Ovary (tissue), 9 donors: ENCODE results near the gene CIDEC. TPM values are rescaled to one million over a fixed set of nuclear protein-coding genes. Genes with fewer than 3 reads are reported as not detected.

ENCODE experiments used
- DNase-seq, 5 donors: peaks; one replicate each; pipeline ENCODE4 v3.0.0-alpha.2; 2019 to 2020
- H3K27ac ChIP-seq, 2 donors: fragments of 200-600 bp; one replicate each; pipeline versions ENCODE4 v1.5.1 to v1.8.0; 2019 to 2022
- H3K27me3 ChIP-seq: fragments of 200-600 bp; one replicate; pipeline ENCODE4 v1.8.0; 2022
- H3K36me3 ChIP-seq: fragments of 200-600 bp; sonication (generic); one replicate; pipeline ENCODE4 v1.5.1; 2019
- H3K4me1 ChIP-seq: one replicate; pipeline ENCODE4 v1.8.1; 2013; ENCODE audit warnings: mild to moderate bottlenecking, moderate library complexity; ENCODE audit not compliant: insufficient read depth
- H3K4me3 ChIP-seq: fragments of 200-600 bp; sonication (generic); one replicate; pipeline ENCODE4 v1.5.1; 2017
- H3K9me3 ChIP-seq, 2 donors: fragments of 200-600 bp in 1 of 2; sonication (generic) in 1 of 2; one replicate each; pipeline versions ENCODE4 v1.5.1 to v1.8.1; 2013 to 2019; ENCODE audit warnings: mild to moderate bottlenecking in 1 of 2, moderate library complexity in 1 of 2
- EP300 ChIP-seq: sonication (generic); formaldehyde crosslinking; IDR thresholded peaks from one replicate; pipeline ENCODE4 v1.6.1; 2017; ENCODE audit warnings: antibody characterized with exemption
- POLR2A ChIP-seq: fragments of 450-650 bp; IDR thresholded peaks from one replicate; pipeline ENCODE4 v1.6.1; 2017; ENCODE audit warnings: antibody characterized with exemption, mild to moderate bottlenecking, moderate library complexity
- WGBS, 3 donors: extraction: QIAGEN DNeasy Blood & Tissue Kit in 1 of 3; methylation state at CpG; one replicate each; pipeline versions ENCODE4 v1.1.5 to v1.1.7; 2013 to 2017; 5-methylcytosine and 5-hydroxymethylcytosine counted together
- intact Hi-C, 4 donors: fragments of 100-400 bp; cut with DNase I; formaldehyde crosslinking; loops; one replicate each; pipeline versions ENCODE4 v1.11.0 to v1.15.1; 2022 to 2023
- polyA plus RNA-seq, 2 donors: library from polyadenylated mRNA; stranded (reverse); fragments of 200-250 nt in 1 of 2; fragments of 350-450 nt in 1 of 2; fragmentation: Illumina TruSeq in 1 of 2; extraction: RNeasy Lipid Tissue Mini Kit (QIAGEN cat#74804) in 1 of 2; gene quantifications; one replicate each; pipeline ENCODE4 v1.2.3, GENCODE V29; 2013 to 2014
- total RNA-seq, 7 donors: library from RNA; depleted of rRNA in 2 of 7; stranded (reverse); fragments of >200 nt in 2 of 7; fragmentation: NEBNext Ultra II Directional in 3 of 7; extraction: Animal tissue kit (Norgen Biotek cat#: 25700) in 3 of 7; gene quantifications; one replicate each; pipeline versions ENCODE4 v1.1.0 to v1.2.4, GENCODE V29; 2016 to 2023
- TF ChIP-seq, protein P1 (sequence below), 3 donors: fragments of 450-650 bp in 2 of 3; fragments of 200-600 bp in 1 of 3; IDR thresholded peaks; one replicate each; pipeline versions ENCODE4 v1.5.1 to v1.8.0; 2016 to 2022; ENCODE audit warnings: antibody characterized with exemption in 3 of 3, mild to moderate bottlenecking in 1 of 3
- donor health status: DM: no; HTN: no; CAD: no; lungs with moderate emphysema.
- donor health status: DM: no; HTN: no; CAD: no.
- donor health status: Bipolar disorder and iron deficiency.
- donor health status: DM: yes; HTN: yes; CAD: no.
- donor health status: DM: no; HTN: no; CAD: no.
- donor health status: DM: yes; HTN: yes; CAD: no.

Gene CIDEC
- total and polyA plus RNA-seq, 9 donors = 0.23 to 3.0 (median 1.3) TPM; not detected in 5

DNA sequence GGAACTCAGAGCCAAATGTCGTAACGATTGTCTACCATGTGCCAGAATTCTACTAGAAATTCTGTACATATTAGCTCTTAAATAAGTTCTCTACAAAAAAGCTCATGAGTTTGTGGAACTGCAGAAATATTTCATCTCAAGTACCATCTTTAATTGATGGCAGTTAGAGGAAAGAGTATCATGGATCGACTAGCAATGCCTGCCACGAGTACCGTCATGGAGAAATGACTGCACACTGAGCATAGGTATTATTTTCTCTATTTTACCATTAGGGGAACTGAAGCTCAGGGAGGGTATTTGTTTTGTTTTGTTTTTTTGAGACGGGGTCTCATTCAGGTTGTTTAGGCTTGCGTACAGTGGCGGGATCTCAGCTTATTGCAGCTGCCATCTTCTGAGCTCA, 39.0 kb downstream of the CIDEC start:
- 79 to 92% (median 81%) methylated on average over 8 of the region's 8 CpGs for WGBS, 3 donors
- no peaks in the 10 kb centered on the region for H3K4me1 ChIP-seq
- intact Hi-C loops = loop anchor here in 1 of 4 donors (10.0 kb wide), 1 partner anchor 104 kb away; no protein-coding TSS in a partner anchor
- H3K27ac ChIP-seq = no peak overlapping the region
- no peak for DNase-seq
- no peak overlapping the region for H3K4me3 ChIP-seq
- no peaks in the 10 kb centered on the region for H3K36me3 ChIP-seq
- no peaks in the 10 kb centered on the region for H3K27me3 ChIP-seq
- no peak for TF ChIP-seq EP300
- TF ChIP-seq, protein P1, sequence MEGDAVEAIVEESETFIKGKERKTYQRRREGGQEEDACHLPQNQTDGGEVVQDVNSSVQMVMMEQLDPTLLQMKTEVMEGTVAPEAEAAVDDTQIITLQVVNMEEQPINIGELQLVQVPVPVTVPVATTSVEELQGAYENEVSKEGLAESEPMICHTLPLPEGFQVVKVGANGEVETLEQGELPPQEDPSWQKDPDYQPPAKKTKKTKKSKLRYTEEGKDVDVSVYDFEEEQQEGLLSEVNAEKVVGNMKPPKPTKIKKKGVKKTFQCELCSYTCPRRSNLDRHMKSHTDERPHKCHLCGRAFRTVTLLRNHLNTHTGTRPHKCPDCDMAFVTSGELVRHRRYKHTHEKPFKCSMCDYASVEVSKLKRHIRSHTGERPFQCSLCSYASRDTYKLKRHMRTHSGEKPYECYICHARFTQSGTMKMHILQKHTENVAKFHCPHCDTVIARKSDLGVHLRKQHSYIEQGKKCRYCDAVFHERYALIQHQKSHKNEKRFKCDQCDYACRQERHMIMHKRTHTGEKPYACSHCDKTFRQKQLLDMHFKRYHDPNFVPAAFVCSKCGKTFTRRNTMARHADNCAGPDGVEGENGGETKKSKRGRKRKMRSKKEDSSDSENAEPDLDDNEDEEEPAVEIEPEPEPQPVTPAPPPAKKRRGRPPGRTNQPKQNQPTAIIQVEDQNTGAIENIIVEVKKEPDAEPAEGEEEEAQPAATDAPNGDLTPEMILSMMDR (IDR thresholded peaks at IDR 0.05) = no peak
- TF ChIP-seq POLR2A = no peak
- no peaks in the 10 kb centered on the region for H3K9me3 ChIP-seq

DNA sequence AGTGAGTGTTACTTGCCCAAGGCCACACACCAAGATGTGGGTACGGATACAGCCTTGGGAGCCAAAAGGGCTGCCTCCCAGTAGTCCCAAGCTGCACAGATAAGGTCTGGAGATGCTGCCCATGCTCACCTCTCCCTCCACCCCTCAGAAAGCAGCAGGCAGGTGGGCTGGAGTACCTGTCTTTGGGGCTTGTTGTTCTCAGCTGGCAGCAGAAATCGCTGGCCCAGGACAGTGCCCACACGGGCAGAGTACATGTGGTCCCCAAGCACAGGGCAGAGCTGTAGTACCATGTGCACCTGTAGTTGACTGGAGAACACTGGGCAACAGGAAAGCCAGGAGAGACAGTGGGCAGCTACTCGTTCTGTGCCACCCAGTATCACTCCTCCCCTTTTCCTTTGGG, 41.2 kb downstream of the CIDEC start:
- Histone ChIP-seq H3K27ac (no peak overlapping the region), H3K36me3 (no peaks in the 10 kb centered on the region), H3K9me3 (no peaks in the 10 kb centered on the region), H3K4me1 (no peaks in the 10 kb centered on the region), H3K27me3 (no peaks in the 10 kb centered on the region), H3K4me3 (no peak overlapping the region)
- no peak for DNase-seq
- 68 to 78% (median 72%) methylated on average over 4 of the region's 4 CpGs for WGBS, 3 donors
- TF ChIP-seq POLR2A (no peak), EP300 (no peak)
- TF ChIP-seq, protein P1 (IDR thresholded peaks at IDR 0.05) = no peak
- intact Hi-C loops = no loop called here

DNA sequence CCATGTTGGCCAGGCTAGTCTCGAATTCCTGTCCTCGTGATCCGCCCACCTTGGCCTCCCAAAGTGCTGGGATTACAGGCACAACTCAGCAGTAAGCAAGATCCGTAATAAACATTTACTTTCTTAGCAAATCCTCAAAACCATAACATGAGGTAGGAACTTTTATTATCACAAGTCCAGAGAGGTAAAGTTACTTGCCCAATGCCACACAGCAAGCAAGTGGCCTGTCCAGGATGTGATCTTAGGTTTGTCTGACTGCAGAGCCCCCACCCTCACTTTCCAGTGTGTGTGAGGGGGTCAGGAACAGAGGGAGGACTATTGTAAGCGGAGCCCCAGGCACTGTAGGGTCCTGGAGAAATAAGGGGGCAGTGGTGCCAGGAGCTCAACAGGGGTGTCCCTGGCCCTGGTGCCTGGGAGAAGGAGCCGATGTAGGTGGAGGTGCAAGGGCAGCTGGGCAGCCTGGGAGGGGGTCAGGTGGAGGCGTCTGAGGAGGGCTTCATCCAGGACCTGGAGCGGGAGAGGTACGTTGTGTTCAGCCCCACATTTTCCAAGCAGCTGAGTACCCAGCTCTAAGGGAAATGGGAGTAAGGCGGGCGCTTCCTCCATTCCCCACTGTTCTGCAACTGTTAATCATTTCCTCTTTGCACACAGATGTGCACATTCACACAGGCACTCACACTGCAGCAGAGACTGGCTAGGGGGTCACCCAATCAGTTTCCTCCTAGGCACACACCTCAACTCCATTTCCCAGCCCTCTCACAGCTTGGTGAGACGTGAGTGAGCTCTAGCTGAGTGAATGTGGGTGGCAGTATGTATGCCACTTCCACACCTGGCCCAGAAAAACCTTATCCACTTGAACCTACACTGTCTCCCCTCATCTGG, 42.1 kb downstream of the CIDEC start:
- TF ChIP-seq, protein P1 (IDR thresholded peaks at IDR 0.05) = no peak
- no peak for TF ChIP-seq EP300
- no peak for TF ChIP-seq POLR2A
- no peaks in the 10 kb centered on the region for H3K4me1 ChIP-seq
- no peaks in the 10 kb centered on the region for H3K27me3 ChIP-seq
- intact Hi-C loops = no loop called here
- H3K9me3 ChIP-seq = no peaks in the 10 kb centered on the region
- no peaks in the 10 kb centered on the region for H3K36me3 ChIP-seq
- H3K4me3 ChIP-seq = no peak overlapping the region
- H3K27ac ChIP-seq = no peak overlapping the region
- DNase-seq = no peak
- WGBS, 3 donors = 80 to 89% (median 86%) methylated on average over 12 of the region's 12 CpGs

- Histone ChIP-seq H3K27me3 (no peaks in the 10 kb centered on the region), H3K9me3 (no peaks in the 10 kb centered on the region), H3K36me3 (no peaks in the 10 kb centered on the region), H3K27ac (no peak overlapping the region), H3K4me3 (no peak overlapping the region), H3K4me1 (no peaks in the 10 kb centered on the region)
- DNase-seq = no peak
- WGBS, 3 donors = 61 to 67% (median 64%) methylated on average over 18 of the region's 18 CpGs
- no peak for TF ChIP-seq POLR2A
- no peak for TF ChIP-seq EP300
- TF ChIP-seq, protein P1 (IDR thresholded peaks at IDR 0.05) = no peak
- intact Hi-C loops = no loop called here
Measured at GRCh38 chr3:9834520-9835380, 45.3 kb downstream of the CIDEC start.
